Right kidney (tissue), 1 donor: Measurements from ENCODE around the gene SPTLC2.
A peak's percentile ranks its signal among the peaks of the same experiment; 100 is the strongest.
"Not testable (repeated sequence)": the region's sequence is repeated elsewhere in the genome, so short reads cannot be mapped to it uniquely, and the experiment has no call there.

Experiments
- DNase-seq: peaks from one replicate; pipeline ENCODE4 v3.0.0-alpha.2; 2016

SPTLC2 gene

DNA sequence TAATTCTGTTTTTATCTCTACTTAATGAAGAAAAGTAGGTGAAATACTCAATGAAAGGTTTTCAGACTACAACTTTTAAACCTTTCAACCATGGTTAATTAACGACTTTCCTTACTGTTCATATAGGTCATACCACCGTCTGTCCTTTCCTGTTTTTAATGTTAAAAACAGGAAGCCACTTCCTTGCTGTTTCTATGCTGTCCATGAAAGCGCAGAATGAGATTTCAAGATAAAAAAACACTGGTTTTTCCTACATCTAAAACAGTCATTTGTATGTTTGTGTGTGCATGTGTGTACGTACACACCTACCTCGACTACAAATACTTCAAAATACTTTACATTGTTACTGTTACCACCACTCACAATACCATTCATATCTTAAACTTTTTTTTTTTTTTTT lies 27.3 kb downstream of the SPTLC2 start:
- DNase-seq: no peak

DNA sequence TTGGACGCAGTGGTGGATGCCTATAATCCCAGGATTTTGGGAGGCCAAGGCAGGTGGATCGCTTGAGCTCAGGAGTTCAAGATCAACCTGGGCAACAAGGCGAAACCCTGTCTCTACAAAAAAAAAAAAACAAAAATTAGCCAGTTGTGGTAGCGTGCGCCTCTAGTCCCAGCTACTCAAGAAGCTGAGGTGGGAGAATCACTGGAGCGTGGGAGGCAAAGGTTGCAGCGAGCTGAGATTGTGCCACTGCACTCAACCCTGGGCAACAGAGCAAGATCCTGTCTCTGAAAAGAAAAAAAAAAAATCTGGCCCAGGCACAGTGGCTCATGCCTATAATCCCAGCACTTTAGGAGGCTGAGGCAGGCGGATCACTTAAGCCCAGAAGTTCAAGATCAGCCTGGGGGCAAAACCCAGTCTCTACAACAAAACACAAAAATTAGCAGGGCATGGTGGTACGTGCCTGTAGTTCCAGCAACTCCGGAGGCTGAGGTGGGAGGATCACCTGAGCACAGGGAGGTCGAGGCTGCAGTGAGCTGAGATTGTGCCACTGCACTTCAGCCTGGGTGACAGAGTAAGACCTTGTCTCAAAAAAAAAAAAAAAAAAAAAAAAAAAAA lies 27.9 kb downstream of the SPTLC2 start:
- not testable (repeated sequence) for DNase-seq

GRCh38 chr14:77585385-77585784 lies 31.1 kb downstream of the SPTLC2 start:
- DNase-seq: no peak

- no peak for DNase-seq
Observed at GRCh38 chr14:77584809-77585208, 31.6 kb downstream of the SPTLC2 start.

DNA sequence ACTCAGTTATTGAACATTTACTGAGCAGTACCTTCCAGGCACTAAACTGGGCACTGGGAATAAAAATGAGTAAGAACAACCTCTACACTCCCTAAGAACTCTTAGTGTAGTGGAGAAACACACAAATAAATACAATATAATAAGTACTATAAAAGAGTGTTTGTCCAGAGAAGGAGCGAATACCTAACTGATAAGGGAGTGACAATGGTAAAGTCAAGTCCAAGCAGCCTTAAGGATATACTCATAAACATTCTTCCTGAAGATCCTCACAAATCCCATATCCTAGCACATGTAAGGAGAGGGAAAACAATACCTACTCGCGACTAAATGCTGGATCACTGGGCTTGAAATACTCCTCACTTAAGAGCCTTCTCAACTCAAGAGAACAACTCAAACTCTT lies 32.8 kb downstream of the SPTLC2 start:
- no peak for DNase-seq

DNA sequence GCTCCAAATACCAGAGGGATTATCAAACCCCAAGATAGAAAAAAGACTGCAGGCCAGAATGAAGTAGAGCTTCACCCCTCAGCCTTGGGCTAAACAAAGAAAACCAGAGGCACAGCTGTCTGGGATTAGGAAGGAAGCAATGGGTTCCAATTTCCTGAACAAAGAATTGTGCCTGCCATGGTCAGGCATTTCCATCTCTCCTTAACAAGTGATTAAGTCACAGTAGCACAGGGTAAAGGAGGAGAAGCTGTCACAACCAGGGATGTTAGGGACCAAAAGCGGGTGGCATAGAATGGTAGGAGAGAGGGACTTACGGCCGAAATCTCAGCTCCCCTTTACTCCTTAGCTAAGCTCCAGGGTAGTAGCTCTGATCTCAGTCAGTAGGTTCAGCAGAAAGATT lies 33.9 kb downstream of the SPTLC2 start:
- DNase-seq: no peak

GRCh38 chr14:77580964-77581505 lies 35.4 kb downstream of the SPTLC2 start:
- peak; percentile 39 for DNase-seq

DNA sequence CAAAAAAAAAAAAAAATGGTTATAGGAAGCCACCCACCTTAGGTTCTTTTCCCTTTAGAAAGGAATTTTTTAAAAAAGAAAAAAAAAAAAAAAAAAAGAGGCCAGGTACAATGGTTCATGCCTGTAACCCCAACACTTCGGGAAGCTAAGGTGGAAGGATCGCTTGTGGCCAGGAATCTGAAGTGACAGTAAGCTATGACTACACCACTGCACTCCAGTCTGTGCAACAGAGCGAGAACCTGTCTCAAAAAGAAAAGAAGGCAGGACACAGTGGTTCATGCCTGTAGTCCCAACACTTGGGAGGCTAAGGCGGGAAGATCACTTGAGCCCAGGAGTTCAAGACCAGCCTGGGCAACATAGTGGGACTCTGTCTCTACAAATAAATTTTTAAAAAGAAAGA lies 36.0 kb downstream of the SPTLC2 start:
- no peak for DNase-seq

GRCh38 chr14:77579780-77580179 lies 36.7 kb downstream of the SPTLC2 start:
- DNase-seq: no peak

- DNase-seq: no peak
Observed at GRCh38 chr14:77579065-77579464, 37.4 kb downstream of the SPTLC2 start.

DNA sequence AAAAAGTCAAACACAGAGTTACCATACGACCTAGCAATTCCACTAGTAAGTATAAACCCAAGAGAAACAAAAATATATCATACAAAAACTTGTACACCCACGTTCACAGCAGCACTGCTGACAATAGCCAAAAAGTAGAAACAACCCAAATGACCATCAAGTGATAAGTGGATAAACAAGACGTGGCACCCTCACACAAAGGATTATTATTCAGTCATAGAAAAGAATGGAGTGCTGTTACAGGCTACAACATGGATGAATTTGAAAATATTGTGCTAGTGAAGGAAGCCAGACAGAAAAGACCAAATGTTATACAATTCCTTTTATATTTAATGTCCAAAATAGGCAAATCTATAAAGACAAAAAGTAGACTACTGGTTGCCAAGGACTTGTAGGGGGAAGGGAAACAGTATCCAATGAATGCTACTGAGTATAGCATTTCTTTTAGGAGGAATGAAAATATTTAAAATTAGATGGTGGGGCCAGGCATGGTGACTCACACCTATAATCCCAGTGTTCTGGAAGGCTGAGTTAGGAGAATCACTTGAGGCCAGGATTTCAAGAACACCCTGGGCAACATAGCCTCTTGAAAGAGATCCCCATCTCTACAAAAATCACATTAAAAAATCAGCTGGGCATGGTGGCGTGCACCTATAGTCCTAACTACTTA lies 41.9 kb downstream of the SPTLC2 start:
- no peak for DNase-seq

DNA sequence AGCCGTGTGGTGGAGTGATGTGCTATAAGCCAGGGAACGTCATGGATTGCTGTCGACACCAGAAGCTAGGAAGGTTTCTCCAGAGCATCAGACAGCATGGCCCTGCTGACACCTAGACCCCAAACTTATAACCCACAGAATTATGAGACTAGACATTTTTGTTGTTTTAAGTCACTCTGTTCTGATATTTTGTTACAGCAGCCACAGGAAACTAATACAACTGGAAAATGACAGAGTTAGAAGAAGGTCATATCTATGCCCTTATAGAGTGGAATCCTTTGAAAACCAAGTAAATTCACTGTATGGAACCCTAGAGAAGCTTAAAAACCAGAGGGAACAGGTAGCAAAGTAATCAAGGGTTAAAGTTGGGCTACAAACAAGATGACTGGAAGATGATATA lies 42.5 kb downstream of the SPTLC2 start:
- no peak for DNase-seq

DNA sequence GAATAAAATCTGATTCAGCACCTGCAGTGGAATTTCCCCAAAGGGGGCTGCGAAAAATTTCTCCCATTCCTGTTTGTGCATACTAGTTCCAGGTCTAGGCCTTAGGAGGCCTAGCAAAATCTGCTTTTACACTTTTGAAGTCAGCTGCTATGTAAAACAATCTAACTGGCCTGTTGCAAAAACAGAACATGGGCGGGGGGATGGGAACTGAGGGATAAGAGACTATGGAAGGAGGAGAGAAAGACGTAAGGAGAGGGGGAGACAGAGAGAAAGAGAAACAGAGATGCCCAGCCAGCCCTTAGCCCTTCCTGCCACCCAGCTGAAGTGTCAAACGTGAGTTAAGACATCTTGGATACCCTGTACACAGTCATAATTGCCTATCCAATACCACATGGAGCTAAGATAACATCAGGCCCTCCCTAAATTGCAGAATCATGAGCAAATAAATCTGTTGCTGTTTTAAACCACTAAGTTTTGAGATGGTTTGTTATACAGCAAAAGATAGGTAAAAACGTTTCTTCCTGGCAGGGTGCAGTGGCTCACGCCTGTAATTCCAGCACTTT lies 45.6 kb downstream of the SPTLC2 start:
- DNase-seq: no peak

DNA sequence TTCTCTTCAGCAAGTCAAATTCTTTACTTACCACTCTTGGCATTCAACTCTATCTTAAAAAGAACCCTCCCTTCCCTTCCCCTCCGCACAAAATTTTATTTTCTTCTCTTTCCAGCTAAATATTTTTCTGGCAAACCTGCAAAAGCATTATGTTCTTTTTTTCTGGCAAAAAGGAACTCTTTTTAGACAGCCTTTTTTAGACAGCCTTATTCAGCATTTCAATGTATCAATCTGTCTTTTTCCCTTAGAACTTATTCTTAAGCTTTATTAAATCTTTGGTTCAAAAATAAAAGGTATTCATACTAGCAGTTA lies 50.5 kb downstream of the SPTLC2 start:
- no peak for DNase-seq

- no peak for DNase-seq
Observed at GRCh38 chr14:77565289-77565993, 51.0 kb downstream of the SPTLC2 start.

- DNase-seq: no peak
Observed at GRCh38 chr14:77562681-77563080, 53.8 kb downstream of the SPTLC2 start.

DNA sequence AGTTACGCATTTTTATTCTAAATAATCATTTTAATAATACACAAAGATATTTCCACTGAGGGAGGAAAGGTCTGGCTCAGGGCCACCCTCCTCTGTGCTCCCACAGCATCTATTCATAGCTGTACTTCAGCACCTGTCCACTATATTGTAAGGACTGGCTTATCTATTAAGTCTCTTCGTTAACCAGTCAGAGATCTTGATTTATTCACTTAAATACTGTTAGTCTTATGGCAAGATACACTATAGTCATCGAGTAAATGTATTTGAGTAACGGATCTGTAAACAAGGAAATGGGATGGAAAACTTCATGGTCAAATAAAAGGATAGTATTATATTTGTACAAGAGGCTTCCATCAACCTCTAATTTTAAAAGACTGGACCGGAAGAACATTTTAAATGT lies 54.6 kb downstream of the SPTLC2 start:
- DNase-seq: no peak

DNA sequence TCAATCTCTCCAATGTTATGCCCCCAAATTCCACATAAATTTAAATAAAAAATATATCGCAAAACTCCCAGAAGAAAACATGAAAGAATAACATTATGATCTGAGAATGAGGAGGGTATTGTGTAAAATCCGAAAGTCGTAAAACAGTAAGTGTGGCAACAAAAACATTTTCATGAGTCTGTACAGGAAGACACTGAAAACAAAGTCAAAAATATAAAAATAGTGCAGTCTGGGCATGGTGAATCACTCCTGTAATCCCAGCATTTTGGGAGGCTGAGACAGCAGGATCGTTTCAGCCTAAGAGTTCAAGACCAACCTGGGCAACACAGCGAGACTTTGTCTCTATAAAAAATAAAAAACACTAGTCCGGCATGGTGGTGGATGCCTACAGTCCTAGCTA lies 57.1 kb downstream of the SPTLC2 start:
- DNase-seq: no peak

DNA sequence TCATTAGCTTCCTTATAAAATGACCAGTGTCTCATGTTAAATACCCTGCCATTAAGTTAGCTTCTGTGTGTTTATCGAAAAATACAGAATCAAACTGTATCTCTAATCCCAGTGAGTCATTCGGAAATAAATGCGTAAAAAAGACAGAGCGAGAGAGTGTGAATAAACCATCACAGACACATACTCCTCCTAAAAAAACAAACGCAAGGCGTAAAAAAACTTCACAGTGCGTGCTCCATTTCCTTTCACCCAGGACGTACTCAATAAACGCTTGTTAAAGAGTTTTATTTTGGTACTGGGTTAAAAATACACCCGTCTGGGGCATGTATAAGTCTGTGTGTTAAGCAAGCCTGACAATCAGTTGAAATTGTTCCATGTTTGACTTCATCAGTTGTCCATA lies 59.0 kb downstream of the SPTLC2 start:
- no peak for DNase-seq

DNA sequence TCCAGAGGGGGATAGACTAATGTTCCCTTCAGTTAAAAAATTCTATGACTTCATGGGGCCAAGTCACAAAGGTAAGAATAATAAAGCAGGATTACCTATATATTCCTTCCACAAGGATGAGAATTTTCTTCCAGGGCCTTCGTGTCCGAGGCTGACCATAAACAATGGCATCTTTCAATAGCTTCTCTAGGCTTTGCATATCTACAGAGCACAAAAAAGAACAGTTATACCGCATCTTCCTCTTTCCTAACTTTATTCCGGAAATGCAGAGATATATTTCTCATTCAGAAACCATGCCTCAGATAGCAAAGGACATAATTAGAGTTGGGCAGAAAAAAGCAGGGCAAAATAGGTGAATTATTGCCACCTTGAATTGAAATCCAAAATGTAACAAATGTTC lies 59.5 kb downstream of the SPTLC2 start:
- DNase-seq: no peak

GRCh38 chr14:77554816-77555599 lies 61.4 kb downstream of the SPTLC2 start:
- DNase-seq: no peak

- no peak for DNase-seq
Observed at GRCh38 chr14:77554207-77554606, 62.2 kb downstream of the SPTLC2 start.

- no peak for DNase-seq
Observed at GRCh38 chr14:77549451-77549850, 67.0 kb downstream of the SPTLC2 start.
